H1 (cell line): ENCODE results near the gene CFAP92.

Source experiments
- CHD1 ChIP-seq: IDR thresholded peaks from 2 replicates; pipeline ENCODE4 v1.6.1; 2012; ENCODE audit warnings: low read depth, low read length, improper control_type of control experiment
- CTCF ChIP-seq, 3 experiments: IDR thresholded peaks; 1 replicate in 2 of 3; 2 replicates in 1 of 3; pipeline versions ENCODE4 v1.5.1 to v1.6.1; 2011; ENCODE audit warnings: low read length in 3 of 3, mild to moderate bottlenecking in 3 of 3, inconsistent platforms in 2 of 3, low read depth in 1 of 3, moderate library complexity in 1 of 3; ENCODE audit not compliant: insufficient read depth in 1 of 3; ENCODE audit errors: control extremely low read depth in 1 of 3
- EZH2 ChIP-seq: fragments of 200-600 bp; sonication (generic); IDR thresholded peaks from 2 replicates; pipeline ENCODE4 v1.7.1; 2012; ENCODE audit warnings: low read depth, mild to moderate bottlenecking, moderate library complexity, low read length, inconsistent platforms; ENCODE audit not compliant: severe bottlenecking
- FOSL1 ChIP-seq: IDR thresholded peaks from 2 replicates; pipeline ENCODE4 v1.6.1; 2011; ENCODE audit warnings: mild to moderate bottlenecking, low read depth, low read length, moderate library complexity; ENCODE audit not compliant: insufficient read depth
- HDAC6 ChIP-seq: IDR thresholded peaks from one replicate; pipeline ENCODE4 v1.7.1; 2012; ENCODE audit warnings: low read depth, mild to moderate bottlenecking, inconsistent platforms, low read length, moderate library complexity
- NRF1 ChIP-seq: IDR thresholded peaks from 2 replicates; pipeline ENCODE4 v1.6.1; 2011; ENCODE audit warnings: mild to moderate bottlenecking, low read depth, low read length, improper control_type of control experiment
- POLR2A ChIP-seq, 2 experiments: IDR thresholded peaks; 1 replicate in 1 of 2; 2 replicates in 1 of 2; pipeline ENCODE4 v1.6.1; 2011; ENCODE audit warnings: low read depth in 2 of 2, low read length in 2 of 2, mild to moderate bottlenecking in 2 of 2; ENCODE audit errors: control extremely low read depth in 1 of 2
- POLR2AphosphoS5 ChIP-seq: IDR thresholded peaks from 2 replicates; pipeline ENCODE4 v1.6.1; 2011; ENCODE audit warnings: low read depth, low read length
- SP1 ChIP-seq: IDR thresholded peaks from 2 replicates; pipeline ENCODE4 v1.6.1; 2011; ENCODE audit warnings: low read depth, low read length
- SP2 ChIP-seq: IDR thresholded peaks from 2 replicates; pipeline ENCODE4 v1.6.1; 2012; ENCODE audit warnings: mild to moderate bottlenecking, low read length, inconsistent platforms
- USF2 ChIP-seq: IDR thresholded peaks from 2 replicates; pipeline ENCODE4 v1.6.1; 2011; ENCODE audit warnings: low read length, improper control_type of control experiment
- ZNF274 ChIP-seq: IDR thresholded peaks from 2 replicates; pipeline ENCODE4 v1.7.0; 2012; ENCODE audit warnings: low read length, borderline replicate concordance; ENCODE audit errors: extremely low read depth

GRCh38 chr3:128906804-128907525 lies 86.9 kb downstream of the CFAP92 start:
- TF ChIP-seq CTCF (IDR thresholded peaks at IDR 0.05; ENCODE audit: control extremely low read depth in 1 of 3, insufficient read depth in 1 of 3, low read depth in 1 of 3, low read length in 3 of 3) (no peak), POLR2AphosphoS5 (no peak), FOSL1 (no peak), SP1 (no peak), HDAC6 (no peak), POLR2A (IDR thresholded peaks at IDR 0.05; ENCODE audit: control extremely low read depth in 1 of 2, low read depth in 2 of 2, low read length in 2 of 2) (no peak), SP2 (no peak), EZH2 (no peak), ZNF274 (no peak), USF2 (no peak), NRF1 (no peak), CHD1 (no peak)
